IMR-90 (cell line): ENCODE measurements around the gene CREB5. TPM values are rescaled to one million over a fixed set of nuclear protein-coding genes. Genes with fewer than 3 reads are reported as not detected.

Experiments used
- ATAC-seq: fragments of 200-7000 bp; cut with Tn5 transposase; 2 replicates; pipeline ENCODE4 v1.9.1; 2020; ENCODE audit warnings: low read depth, mild to moderate bottlenecking, moderate library complexity
- BruUV-seq: library from RNA; stranded (reverse); fragments of 400-500 nt; replicated peaks from 2 replicates; lab custom pipeline; 2021; lab: Mats Ljungman, UMichigan
- CTCF ChIA-PET: fragments of 300-600 bp; formaldehyde crosslinking; extraction: SDS; loops from one replicate; lab custom pipeline; 2021; ENCODE audit warnings: antibody characterized with exemption; lab: Yijun Ruan, JAX
- POLR2A ChIA-PET: fragments of 300-600 bp; sonication (Branson Sonifier 250); formaldehyde crosslinking; loops from one replicate; lab custom pipeline; 2022; ENCODE audit warnings: antibody characterized with exemption; ENCODE audit not compliant: unreplicated experiment; lab: Charles Lee
- DNase-seq: peaks from one replicate; pipeline ENCODE4 v3.0.0; 2013
- H2AFZ ChIP-seq: replicated peaks from 2 replicates; pipeline ENCODE3; 2013; ENCODE audit warnings: low read length, mild to moderate bottlenecking; ENCODE audit not compliant: poor library complexity
- H2AK5ac ChIP-seq: 2 replicates; pipeline ENCODE4 v1.6.1; 2013; ENCODE audit warnings: low read depth, low read length, inconsistent platforms
- H2AK9ac ChIP-seq: replicated peaks from 2 replicates; pipeline ENCODE3; 2013; ENCODE audit warnings: mild to moderate bottlenecking, low read depth, low read length, moderate library complexity; ENCODE audit not compliant: poor library complexity
- H2BK120ac ChIP-seq: 2 replicates; pipeline ENCODE4 v1.6.1; 2013; ENCODE audit warnings: low read depth, low read length, inconsistent platforms
- H2BK15ac ChIP-seq: 3 replicates; pipeline ENCODE4 v1.6.1; 2013; ENCODE audit warnings: low read depth, low read length, inconsistent platforms
- H2BK20ac ChIP-seq: 2 replicates; pipeline ENCODE4 v1.6.1; 2013; ENCODE audit warnings: low read depth, mild to moderate bottlenecking, inconsistent platforms, low read length, moderate library complexity
- H2BK5ac ChIP-seq: 2 replicates; pipeline ENCODE4 v1.6.1; 2013; ENCODE audit warnings: mild to moderate bottlenecking, low read depth, low read length, inconsistent platforms; ENCODE audit not compliant: poor library complexity, severe bottlenecking
- H3K14ac ChIP-seq: replicated peaks from 2 replicates; pipeline ENCODE4 v1.6.1; 2013; ENCODE audit warnings: low read depth, low read length, inconsistent platforms
- H3K18ac ChIP-seq: 2 replicates; pipeline ENCODE4 v1.6.1; 2013; ENCODE audit warnings: low read depth, low read length, control low read depth
- H3K23ac ChIP-seq: 2 replicates; pipeline ENCODE4 v1.6.1; 2013; ENCODE audit warnings: low read depth, low read length, inconsistent platforms
- H3K27ac ChIP-seq: 2 replicates; pipeline ENCODE4 v1.5.1; 2013; ENCODE audit warnings: mild to moderate bottlenecking, control low read depth, low read length; ENCODE audit not compliant: insufficient read depth
- H3K27me3 ChIP-seq: 2 replicates; pipeline ENCODE4 v1.6.1; 2013; ENCODE audit warnings: low read length; ENCODE audit not compliant: control insufficient read depth, insufficient read depth
- H3K36me3 ChIP-seq: 2 replicates; pipeline ENCODE4 v1.6.1; 2013; ENCODE audit warnings: low read length, mixed read lengths; ENCODE audit not compliant: control insufficient read depth, insufficient read depth
- H3K4ac ChIP-seq: 2 replicates; pipeline ENCODE4 v1.6.1; 2013; ENCODE audit warnings: low read depth, low read length, inconsistent platforms
- H3K4me1 ChIP-seq: 2 replicates; pipeline ENCODE4 v1.6.1; 2013; ENCODE audit warnings: low read length, mixed read lengths; ENCODE audit not compliant: control insufficient read depth, insufficient read depth
- H3K4me2 ChIP-seq: 2 replicates; pipeline ENCODE4 v1.6.1; 2013; ENCODE audit warnings: low read depth, mild to moderate bottlenecking, control low read depth, low read length, moderate library complexity
- H3K4me3 ChIP-seq: 2 replicates; pipeline ENCODE4 v1.5.1; 2013; ENCODE audit warnings: low read depth, mild to moderate bottlenecking, control low read depth, low read length, moderate library complexity; ENCODE audit not compliant: insufficient read depth
- H3K56ac ChIP-seq: 2 replicates; pipeline ENCODE4 v1.6.1; 2013; ENCODE audit warnings: low read length, inconsistent platforms; ENCODE audit not compliant: insufficient read depth; ENCODE audit errors: extremely low read depth
- H3K79me1 ChIP-seq, 2 experiments: 2 replicates each; pipeline ENCODE4 v1.6.1; 2013; ENCODE audit warnings: low read length in 2 of 2, inconsistent platforms in 1 of 2, low read depth in 1 of 2
- H3K9ac ChIP-seq: 2 replicates; pipeline ENCODE4 v1.6.1; 2013; ENCODE audit warnings: low read depth, low read length, control low read depth
- H3K9me1 ChIP-seq: 2 replicates; pipeline ENCODE4 v1.6.1; 2013; ENCODE audit warnings: low read length, inconsistent platforms; ENCODE audit not compliant: insufficient read depth
- H3K9me3 ChIP-seq: 2 replicates; pipeline ENCODE4 v1.6.1; 2013; ENCODE audit warnings: low read length; ENCODE audit not compliant: control insufficient read depth, insufficient read depth
- H4K20me1 ChIP-seq: 2 replicates; pipeline ENCODE4 v1.6.1; 2013; ENCODE audit warnings: low read length, inconsistent platforms; ENCODE audit not compliant: insufficient read depth
- H4K5ac ChIP-seq: 2 replicates; pipeline ENCODE4 v1.6.1; 2013; ENCODE audit warnings: mild to moderate bottlenecking, low read depth, low read length, control low read depth
- H4K8ac ChIP-seq, 2 experiments: 2 replicates each; pipeline ENCODE4 v1.6.1; 2013; ENCODE audit warnings: low read depth in 2 of 2, low read length in 2 of 2, control low read depth in 1 of 2, inconsistent platforms in 1 of 2
- H4K91ac ChIP-seq: 2 replicates; pipeline ENCODE4 v1.6.1; 2013; ENCODE audit warnings: low read depth, low read length, inconsistent platforms; ENCODE audit not compliant: insufficient read depth
- CTCF ChIP-seq: conservative IDR thresholded peaks from 2 replicates; pipeline ENCODE4 v1.5.1; 2012; ENCODE audit warnings: mild to moderate bottlenecking, low read depth, low read length, improper control_type of control experiment
- FOS ChIP-seq: fragments of 150-350 bp; IDR thresholded peaks from 2 replicates; pipeline ENCODE4 v1.6.1; 2016; ENCODE audit warnings: low read depth, low read length
- MAFK ChIP-seq: IDR thresholded peaks from 2 replicates; pipeline ENCODE4 v1.6.1; 2012; ENCODE audit warnings: low read depth, low read length, improper control_type of control experiment
- MXI1 ChIP-seq: IDR thresholded peaks from 2 replicates; pipeline ENCODE4 v1.6.1; 2012; ENCODE audit warnings: low read depth, mild to moderate bottlenecking, low read length, moderate library complexity, borderline replicate concordance
- NFE2L2 ChIP-seq: fragments of 150-350 bp; IDR thresholded peaks from 2 replicates; pipeline ENCODE4 v1.6.1; 2016; ENCODE audit warnings: low read depth, mild to moderate bottlenecking, low read length
- POLR2A ChIP-seq: IDR thresholded peaks from 2 replicates; pipeline ENCODE4 v1.6.1; 2012; ENCODE audit warnings: mild to moderate bottlenecking, low read depth, low read length
- RCOR1 ChIP-seq: IDR thresholded peaks from 2 replicates; pipeline ENCODE4 v1.6.1; 2012; ENCODE audit warnings: mild to moderate bottlenecking, low read length, improper control_type of control experiment; ENCODE audit not compliant: insufficient replicate concordance
- SMC3 ChIP-seq: fragments of 150-350 bp; IDR thresholded peaks from 2 replicates; pipeline ENCODE4 v1.6.1; 2016; ENCODE audit warnings: low read depth, mild to moderate bottlenecking, antibody characterized with exemption, low read length, moderate library complexity
- USF2 ChIP-seq: fragments of 150-350 bp; IDR thresholded peaks from 2 replicates; pipeline ENCODE4 v1.6.1; 2017; ENCODE audit warnings: mild to moderate bottlenecking, antibody characterized with exemption, low read length, low read depth
- WGBS, 2 experiments: methylation state at CpG; one replicate each; pipeline versions ENCODE4 v1.1.5 to v1.1.7; 2013; ENCODE audit warnings: missing lambda C conversion rate in 2 of 2; ENCODE audit not compliant: insufficient read length in 1 of 2; ENCODE audit errors: extremely low coverage in 2 of 2; 5-methylcytosine and 5-hydroxymethylcytosine counted together
- dilution Hi-C: fragments of 300-500 bp; cut with HindIII; formaldehyde crosslinking; loops from one replicate; pipeline ENCODE4 v1.14.3; 2018; ENCODE audit warnings: low sequenced_read_pairs; ENCODE audit not compliant: unreplicated experiment
- in situ Hi-C: fragments of 300-500 bp; cut with MboI; formaldehyde crosslinking; loops from 3 replicates; pipeline ENCODE4 v1.14.3; 2019; ENCODE audit warnings: low sequenced_read_pairs, inconsistent platforms, mixed read lengths
- intact Hi-C: fragments of 100-400 bp; cut with micrococcal nuclease; formaldehyde crosslinking; loops from 2 replicates; pipeline ENCODE4 v1.10.0; 2022
- polyA plus RNA-seq, 3 experiments: library from polyadenylated mRNA; depleted of rRNA; stranded (reverse); fragments of >200 nt; gene quantifications; 2 replicates each; pipeline ENCODE4 v1.2.3, GENCODE V29; 2012; ENCODE audit warnings: low replicate concordance in 1 of 3
- total RNA-seq: library from RNA; depleted of rRNA; stranded (reverse); fragments of >200 nt; gene quantifications from 2 replicates; pipeline ENCODE4 v1.2.3, GENCODE V29; 2012

Gene CREB5
- total and polyA plus RNA-seq, 2 of the 4 experiments (the other 2 are of a cell fraction) = 7.3 to 13.1 TPM

GRCh38 chr7:28709748-28710147 lies 297.4 kb downstream of the CREB5 start:
- dilution Hi-C loops = no loop called here
- Histone ChIP-seq H3K14ac (no peak overlapping the region), H3K9ac (no peak overlapping the region), H4K20me1 (no peaks in the 10 kb centered on the region; the same call in 1 of the 2 replicates), H3K4me2 (no peak overlapping the region), H3K56ac (no peak overlapping the region), H3K18ac (no peak overlapping the region), H3K9me1 (no peaks in the 10 kb centered on the region), H4K91ac (no peak overlapping the region), H3K79me1 (no peaks in the 10 kb centered on the region; a peak in 1 of 4 replicates), H3K36me3 (no peaks in the 10 kb centered on the region), H2AK9ac (no peak overlapping the region), H2AK5ac (no peak overlapping the region), H3K27ac (no peak overlapping the region), H2BK5ac (no peak overlapping the region), H3K27me3 (no peaks in the 10 kb centered on the region), H2BK15ac (no peak overlapping the region), H2BK120ac (no peak overlapping the region), H3K23ac (no peak overlapping the region), H2AFZ (no peak overlapping the region), H3K4me3 (no peak overlapping the region), H4K5ac (no peak overlapping the region), H4K8ac (no peak overlapping the region), H3K9me3 (no peaks in the 10 kb centered on the region), H3K4ac (no peak overlapping the region), H2BK20ac (no peak overlapping the region), H3K4me1 (no peaks in the 10 kb centered on the region)
- in situ Hi-C loops = no loop called here
- ChIA-PET POLR2A (no interaction called here), CTCF (no interaction called here)
- TF ChIP-seq CTCF (no peak), USF2 (no peak), POLR2A (no peak), FOS (no peak), RCOR1 (no peak), MXI1 (no peak), SMC3 (no peak), NFE2L2 (no peak), MAFK (no peak)
- ATAC-seq (no peak), DNase-seq (no peak)
- intact Hi-C loops = no loop called here
- no TSS peak for BruUV-seq
- 80% methylated on average over 3 of the region's 6 CpGs; no CpG with 5 or more reads in 1 of the 2 experiments for WGBS, 2 experiments
